BJ (cell line): Measurements from ENCODE around the gene COL4A4. TPM values are rescaled to one million over a fixed set of nuclear protein-coding genes. Genes with fewer than 3 reads are reported as not detected.
A peak's percentile ranks its signal among the peaks of the same experiment; 100 is the strongest.

Experiments used
- CTCF ChIA-PET: fragments of 350-600 bp; formaldehyde crosslinking; extraction: SDS; loops from one replicate; lab custom pipeline; 2021; ENCODE audit warnings: antibody characterized with exemption, inconsistent platforms; lab: Yijun Ruan, JAX
- POLR2A ChIA-PET: fragments of 300-600 bp; sonication (Branson Sonifier 250); formaldehyde crosslinking; extraction: SDS; loops from one replicate; lab custom pipeline; 2021; ENCODE audit warnings: antibody characterized with exemption; lab: Charles Lee
- DNase-seq: peaks from one replicate; pipeline ENCODE4 v3.0.0-alpha.2; 2011; ENCODE audit warnings: low read depth
- H3K27me3 ChIP-seq: 2 replicates; pipeline ENCODE4 v1.6.0; 2011; ENCODE audit warnings: low read length; ENCODE audit not compliant: control insufficient read depth, insufficient read depth
- H3K36me3 ChIP-seq: 2 replicates; pipeline ENCODE4 v1.5.1; 2011; ENCODE audit warnings: low read length; ENCODE audit not compliant: control insufficient read depth, insufficient read depth
- H3K4me3 ChIP-seq: 2 replicates; pipeline ENCODE4 v1.5.1; 2011; ENCODE audit warnings: low read depth, mild to moderate bottlenecking, control low read depth, low read length
- CTCF ChIP-seq: IDR thresholded peaks from 2 replicates; pipeline ENCODE4 v1.5.1; 2011; ENCODE audit warnings: low read depth, mild to moderate bottlenecking, control low read depth, inconsistent platforms, low read length, moderate library complexity; ENCODE audit not compliant: insufficient read depth
- polyA plus RNA-seq: library from polyadenylated mRNA; depleted of rRNA; stranded (reverse); fragments of >200 nt; gene quantifications from 2 replicates; pipeline ENCODE4 v1.2.3, GENCODE V29; 2011

Gene COL4A4
- polyA plus RNA-seq, 1 experiment, result 0.36 TPM

- ChIA-PET POLR2A (no interaction called here), CTCF (interaction anchor here (0.9 to 7.1 kb wide), 3 partner anchors 108 to 635 kb away, joined by 3 to 88 read pairs (median 10); no protein-coding TSS in a partner anchor)
- DNase-seq, result no peak
- no peaks in the 10 kb centered on the region for H3K36me3 ChIP-seq
- H3K4me3 ChIP-seq, result no peak overlapping the region
- H3K27me3 ChIP-seq, result no peaks in the 10 kb centered on the region; the same call in 1 of the 2 replicates
- TF ChIP-seq CTCF, result no peak
Observed at GRCh38 chr2:227130636-227131035, 33.4 kb downstream of the COL4A4 start.

GRCh38 chr2:227127201-227127600 lies 36.8 kb downstream of the COL4A4 start:
- ChIA-PET POLR2A (no interaction called here), CTCF (interaction anchor here (1.2 kb wide), 1 partner anchor 111 kb away, joined by 6 read pairs; no protein-coding TSS in a partner anchor)
- TF ChIP-seq CTCF, result no peak
- no peaks in the 10 kb centered on the region; the same call in 1 of the 2 replicates for H3K27me3 ChIP-seq
- DNase-seq, result no peak
- no peak overlapping the region for H3K4me3 ChIP-seq
- H3K36me3 ChIP-seq, result no peaks in the 10 kb centered on the region

- DNase-seq, result no peak
- ChIA-PET CTCF (interaction anchor here (1.3 kb wide), 1 partner anchor 1461 kb away, joined by 5 read pairs; no protein-coding TSS in a partner anchor), POLR2A (no interaction called here)
- H3K36me3 ChIP-seq, result no peaks in the 10 kb centered on the region
- peak; percentile 15; the same call in 1 of the 2 replicates for TF ChIP-seq CTCF
- H3K27me3 ChIP-seq, result no peaks in the 10 kb centered on the region; the same call in 1 of the 2 replicates
- H3K4me3 ChIP-seq, result no peak overlapping the region
Observed at GRCh38 chr2:227125506-227125905, 38.5 kb downstream of the COL4A4 start.

- Histone ChIP-seq H3K36me3 (no peaks in the 10 kb centered on the region), H3K27me3 (no peaks in the 10 kb centered on the region; the same call in 1 of the 2 replicates), H3K4me3 (no peak overlapping the region)
- TF ChIP-seq CTCF, result no peak
- ChIA-PET POLR2A (no interaction called here), CTCF (interaction anchor here (0.7 to 1.3 kb wide), 5 partner anchors 10 to 1528 kb away, joined by 3 to 5 read pairs (median 3); no protein-coding TSS in a partner anchor)
- DNase-seq, result no peak
Observed at GRCh38 chr2:227124811-227125210, 39.2 kb downstream of the COL4A4 start.

GRCh38 chr2:227123697-227124096 lies 40.3 kb downstream of the COL4A4 start:
- Histone ChIP-seq H3K4me3 (no peak overlapping the region), H3K36me3 (no peaks in the 10 kb centered on the region), H3K27me3 (no peaks in the 10 kb centered on the region; the same call in 1 of the 2 replicates)
- TF ChIP-seq CTCF, result no peak
- POLR2A ChIA-PET, result no interaction called here
- CTCF ChIA-PET, result no interaction called here
- no peak for DNase-seq
